Prostate gland (tissue), 2 donors: ENCODE data around the gene SLC37A1. TPM values are rescaled to one million over a fixed set of nuclear protein-coding genes. Genes with fewer than 3 reads are reported as not detected.
A peak's percentile ranks its signal among the peaks of the same experiment; 100 is the strongest.

Experiments used
- DNase-seq: peaks from one replicate; pipeline ENCODE4 v3.0.0-alpha.2; 2019; ENCODE audit warnings: low spot score
- H3K27ac ChIP-seq, 2 donors: fragments of 200-600 bp; sonication (generic); 2 replicates each; pipeline ENCODE4 v1.5.1; 2017 to 2019
- H3K27me3 ChIP-seq: fragments of 200-600 bp; sonication (generic); replicated peaks from 2 replicates; pipeline ENCODE4 v1.5.1; 2019; ENCODE audit not compliant: insufficient read depth
- H3K36me3 ChIP-seq, 2 donors: fragments of 200-600 bp; sonication (generic); 1 replicate in 1 of 2; 2 replicates in 1 of 2; pipeline versions ENCODE4 v1.5.1 to v1.8.1; 2017 to 2019
- H3K4me1 ChIP-seq: fragments of 200-600 bp; sonication (generic); replicated peaks from 2 replicates; pipeline ENCODE4 v1.5.1; 2019
- H3K4me3 ChIP-seq, 2 donors: fragments of 200-600 bp; sonication (generic); 2 replicates each; pipeline ENCODE4 v1.5.1; 2017 to 2019
- H3K9me3 ChIP-seq: fragments of 200-600 bp; sonication (generic); 2 replicates; pipeline ENCODE4 v1.5.1; 2017
- CTCF ChIP-seq, 4 experiments: fragments of 200-600 bp in 2 of 4; fragments of 450-650 bp in 2 of 4; sonication (generic) in 2 of 4; IDR thresholded peaks; 1 replicate in 3 of 4; 2 replicates in 1 of 4; pipeline ENCODE4 v1.5.1; 2016 to 2019; ENCODE audit warnings: antibody characterized with exemption in 4 of 4, mild to moderate bottlenecking in 2 of 4, moderate library complexity in 2 of 4
- POLR2A ChIP-seq: fragments of 450-650 bp; IDR thresholded peaks from one replicate; pipeline ENCODE4 v1.6.1; 2016; ENCODE audit warnings: antibody characterized with exemption, mild to moderate bottlenecking
- POLR2AphosphoS5 ChIP-seq: sonication (generic); formaldehyde crosslinking; IDR thresholded peaks from one replicate; pipeline ENCODE4 v1.6.1; 2017; ENCODE audit warnings: antibody characterized with exemption
- WGBS: methylation state at CpG from one replicate; pipeline ENCODE4 v1.1.5; 2018; 5-methylcytosine and 5-hydroxymethylcytosine counted together
- intact Hi-C: fragments of 100-400 bp; cut with DNase I; formaldehyde crosslinking; loops from one replicate; pipeline ENCODE4 v1.14.2; 2022
- total RNA-seq, 2 donors: library from RNA; depleted of rRNA; stranded (reverse); fragments of >200 nt; gene quantifications; one replicate each; pipeline ENCODE4 v1.1.0, GENCODE V29; 2016

SLC37A1 gene
- total RNA-seq, 2 donors from 2014 or later, result 44.2 to 49.6 TPM

GRCh38 chr21:42520628-42521253 lies 7.1 kb downstream of the SLC37A1 start:
- no peak for TF ChIP-seq POLR2A
- Histone ChIP-seq H3K4me1 (peaks cover 17% of the 10 kb centered on the region), H3K36me3 (no peaks in the 10 kb centered on the region), H3K9me3 (no peaks in the 10 kb centered on the region), H3K4me3 (no peak overlapping the region), H3K27ac (peak overlapping the region; percentile 1 to 95), H3K27me3 (no peaks in the 10 kb centered on the region)
- intact Hi-C loops, result no loop called here
- no peak for DNase-seq
- WGBS, result 89% methylated on average over 18 of the region's 18 CpGs

GRCh38 chr21:42521384-42521783 lies 7.7 kb downstream of the SLC37A1 start:
- H3K4me1 ChIP-seq, result peaks cover 23% of the 10 kb centered on the region
- no peak for DNase-seq
- no peak overlapping the region for H3K4me3 ChIP-seq
- TF ChIP-seq CTCF (IDR thresholded peaks at IDR 0.05), result no peak
- TF ChIP-seq POLR2AphosphoS5, result no peak
- TF ChIP-seq POLR2A, result no peak
- WGBS, result 85% methylated on average over 1 of the region's 1 CpG
- H3K9me3 ChIP-seq, result no peaks in the 10 kb centered on the region
- intact Hi-C loops, result no loop called here
- no peaks in the 10 kb centered on the region for H3K36me3 ChIP-seq
- peak overlapping the region; percentile 90 to 95 for H3K27ac ChIP-seq
- H3K27me3 ChIP-seq, result no peaks in the 10 kb centered on the region

GRCh38 chr21:42521805-42522204 lies 8.2 kb downstream of the SLC37A1 start:
- Histone ChIP-seq H3K4me1 (peaks cover 27% of the 10 kb centered on the region), H3K36me3 (no peaks in the 10 kb centered on the region), H3K27me3 (no peaks in the 10 kb centered on the region), H3K4me3 (no peak overlapping the region), H3K9me3 (no peaks in the 10 kb centered on the region), H3K27ac (peak overlapping the region; percentile 90 to 95)
- WGBS, result 88% methylated on average over 6 of the region's 6 CpGs
- no peak for DNase-seq
- intact Hi-C loops, result no loop called here
- no peak for TF ChIP-seq POLR2AphosphoS5
- TF ChIP-seq POLR2A, result no peak
- TF ChIP-seq CTCF (IDR thresholded peaks at IDR 0.05), result no peak

GRCh38 chr21:42522271-42522670 lies 8.6 kb downstream of the SLC37A1 start:
- no peak for TF ChIP-seq CTCF (IDR thresholded peaks at IDR 0.05)
- TF ChIP-seq POLR2A, result no peak
- no peak for TF ChIP-seq POLR2AphosphoS5
- H3K27me3 ChIP-seq, result no peaks in the 10 kb centered on the region
- WGBS, result 91% methylated on average over 14 of the region's 14 CpGs
- H3K27ac ChIP-seq, result peak overlapping the region; percentile 90 to 95
- no peaks in the 10 kb centered on the region for H3K36me3 ChIP-seq
- intact Hi-C loops, result no loop called here
- no peaks in the 10 kb centered on the region for H3K9me3 ChIP-seq
- peaks cover 31% of the 10 kb centered on the region for H3K4me1 ChIP-seq
- DNase-seq, result no peak
- no peak overlapping the region for H3K4me3 ChIP-seq

GRCh38 chr21:42522771-42523170 lies 9.1 kb downstream of the SLC37A1 start:
- peaks cover 36% of the 10 kb centered on the region for H3K4me1 ChIP-seq
- WGBS, result 97% methylated on average over 8 of the region's 8 CpGs
- no peaks in the 10 kb centered on the region for H3K27me3 ChIP-seq
- no peak overlapping the region for H3K4me3 ChIP-seq
- H3K27ac ChIP-seq, result peak overlapping the region; percentile 90 to 95
- H3K9me3 ChIP-seq, result no peaks in the 10 kb centered on the region
- no peaks in the 10 kb centered on the region for H3K36me3 ChIP-seq
- no peak for DNase-seq
- intact Hi-C loops, result no loop called here
- TF ChIP-seq CTCF (IDR thresholded peaks at IDR 0.05), result no peak
- no peak for TF ChIP-seq POLR2AphosphoS5
- no peak for TF ChIP-seq POLR2A
